GM21786 (cell line): ENCODE measurements around the gene RAB30.
A peak's percentile ranks its signal among the peaks of the same experiment; 100 is the strongest.

ENCODE experiments used
- ATAC-seq: cut with Tn5 transposase; IDR thresholded peaks from one replicate; pipeline ENCODE4 v1.9.1; 2021; ENCODE audit not compliant: unreplicated experiment

RAB30 gene

GRCh38 chr11:83041126-83041525 lies 30.6 kb downstream of the RAB30 start:
- no peak for ATAC-seq

GRCh38 chr11:83039566-83039965 lies 32.1 kb downstream of the RAB30 start:
- ATAC-seq: no peak

GRCh38 chr11:83037877-83038276 lies 33.8 kb downstream of the RAB30 start:
- no peak for ATAC-seq

- no peak for ATAC-seq
Measured at GRCh38 chr11:83036701-83037100, 35.0 kb downstream of the RAB30 start.

GRCh38 chr11:83035070-83035854 lies 36.4 kb downstream of the RAB30 start:
- peak; percentile 60 for ATAC-seq

GRCh38 chr11:83034673-83035014 lies 37.1 kb downstream of the RAB30 start:
- ATAC-seq: no peak

- no peak for ATAC-seq
Measured at GRCh38 chr11:83033972-83034672, 37.6 kb downstream of the RAB30 start.

- ATAC-seq: no peak
Measured at GRCh38 chr11:83033371-83033770, 38.3 kb downstream of the RAB30 start.

GRCh38 chr11:83031127-83031526 lies 40.6 kb downstream of the RAB30 start:
- no peak for ATAC-seq

- ATAC-seq: no peak
Measured at GRCh38 chr11:83027794-83028193, 43.9 kb downstream of the RAB30 start.

GRCh38 chr11:83027289-83027688 lies 44.4 kb downstream of the RAB30 start:
- ATAC-seq: no peak

GRCh38 chr11:83026229-83026628 lies 45.5 kb downstream of the RAB30 start:
- no peak for ATAC-seq

GRCh38 chr11:83025267-83025704 lies 46.4 kb downstream of the RAB30 start:
- ATAC-seq: no peak

- no peak for ATAC-seq
Measured at GRCh38 chr11:83024270-83024854, 47.3 kb downstream of the RAB30 start.

GRCh38 chr11:83023410-83023809 lies 48.3 kb downstream of the RAB30 start:
- no peak for ATAC-seq

GRCh38 chr11:83021780-83022125 lies 49.9 kb downstream of the RAB30 start:
- ATAC-seq: no peak

- no peak for ATAC-seq
Measured at GRCh38 chr11:83020942-83021779, 50.5 kb downstream of the RAB30 start.

- ATAC-seq: no peak
Measured at GRCh38 chr11:83019888-83020579, 51.7 kb downstream of the RAB30 start.

- no peak for ATAC-seq
Measured at GRCh38 chr11:83014951-83015350, 56.7 kb downstream of the RAB30 start.

- ATAC-seq: no peak
Measured at GRCh38 chr11:83012168-83013067, 59.3 kb downstream of the RAB30 start.
